ENCODE data around the gene NEK1.

NEK1 gene, protein sequence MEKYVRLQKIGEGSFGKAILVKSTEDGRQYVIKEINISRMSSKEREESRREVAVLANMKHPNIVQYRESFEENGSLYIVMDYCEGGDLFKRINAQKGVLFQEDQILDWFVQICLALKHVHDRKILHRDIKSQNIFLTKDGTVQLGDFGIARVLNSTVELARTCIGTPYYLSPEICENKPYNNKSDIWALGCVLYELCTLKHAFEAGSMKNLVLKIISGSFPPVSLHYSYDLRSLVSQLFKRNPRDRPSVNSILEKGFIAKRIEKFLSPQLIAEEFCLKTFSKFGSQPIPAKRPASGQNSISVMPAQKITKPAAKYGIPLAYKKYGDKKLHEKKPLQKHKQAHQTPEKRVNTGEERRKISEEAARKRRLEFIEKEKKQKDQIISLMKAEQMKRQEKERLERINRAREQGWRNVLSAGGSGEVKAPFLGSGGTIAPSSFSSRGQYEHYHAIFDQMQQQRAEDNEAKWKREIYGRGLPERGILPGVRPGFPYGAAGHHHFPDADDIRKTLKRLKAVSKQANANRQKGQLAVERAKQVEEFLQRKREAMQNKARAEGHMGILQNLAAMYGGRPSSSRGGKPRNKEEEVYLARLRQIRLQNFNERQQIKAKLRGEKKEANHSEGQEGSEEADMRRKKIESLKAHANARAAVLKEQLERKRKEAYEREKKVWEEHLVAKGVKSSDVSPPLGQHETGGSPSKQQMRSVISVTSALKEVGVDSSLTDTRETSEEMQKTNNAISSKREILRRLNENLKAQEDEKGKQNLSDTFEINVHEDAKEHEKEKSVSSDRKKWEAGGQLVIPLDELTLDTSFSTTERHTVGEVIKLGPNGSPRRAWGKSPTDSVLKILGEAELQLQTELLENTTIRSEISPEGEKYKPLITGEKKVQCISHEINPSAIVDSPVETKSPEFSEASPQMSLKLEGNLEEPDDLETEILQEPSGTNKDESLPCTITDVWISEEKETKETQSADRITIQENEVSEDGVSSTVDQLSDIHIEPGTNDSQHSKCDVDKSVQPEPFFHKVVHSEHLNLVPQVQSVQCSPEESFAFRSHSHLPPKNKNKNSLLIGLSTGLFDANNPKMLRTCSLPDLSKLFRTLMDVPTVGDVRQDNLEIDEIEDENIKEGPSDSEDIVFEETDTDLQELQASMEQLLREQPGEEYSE (N-terminal part only)

DNA sequence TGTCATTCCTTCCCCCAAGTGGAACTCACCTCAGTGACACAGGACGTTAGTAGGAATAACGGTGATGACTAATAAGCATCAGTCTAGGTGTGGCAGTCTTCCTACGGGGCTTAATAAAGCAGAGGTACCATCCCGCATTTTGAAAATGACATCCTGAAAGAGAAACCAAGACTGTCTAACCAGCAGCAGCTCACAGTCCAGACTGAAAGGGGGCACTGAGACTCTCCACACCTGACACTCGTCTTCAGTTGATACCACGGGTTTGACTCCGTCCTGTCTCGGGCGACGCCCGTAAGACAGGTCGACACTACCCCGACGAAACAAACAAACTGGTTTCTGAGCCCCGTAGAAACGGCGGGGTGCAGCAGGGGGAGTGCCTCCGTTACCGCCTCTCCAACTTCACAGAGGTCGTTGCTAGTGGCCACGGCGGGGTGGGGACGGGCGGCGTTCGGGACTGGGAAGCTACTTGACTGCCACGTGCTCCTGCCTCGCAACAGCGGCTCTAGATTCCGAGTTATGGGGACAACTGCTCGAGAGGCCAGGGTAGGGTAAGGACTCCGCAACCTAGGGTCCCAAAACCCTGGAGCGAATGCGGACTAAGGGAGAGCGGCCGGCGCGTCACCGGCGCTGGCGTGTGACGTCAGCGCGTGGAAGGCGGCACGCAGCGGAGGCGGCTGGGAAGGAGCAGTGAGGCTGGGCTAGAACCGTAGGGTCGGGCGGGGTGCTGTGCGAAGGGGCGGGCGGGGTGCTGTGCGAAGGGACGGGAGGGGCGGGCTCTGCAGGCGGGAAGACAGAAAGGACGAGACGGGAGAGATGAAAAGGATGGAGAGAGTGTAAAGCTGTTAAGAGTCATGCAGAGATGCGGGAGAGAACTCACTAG, at the start of gene NEK1:
NEK1 (minus strand) TSS at position 593 of the 880 bp plus-strand sequence. CDS start 9,953 bp downstream, outside the sequence.
- DNase-seq (ENCODE audit: low spot score) = peak; percentile 91
- TF ChIP-seq, protein P1, sequence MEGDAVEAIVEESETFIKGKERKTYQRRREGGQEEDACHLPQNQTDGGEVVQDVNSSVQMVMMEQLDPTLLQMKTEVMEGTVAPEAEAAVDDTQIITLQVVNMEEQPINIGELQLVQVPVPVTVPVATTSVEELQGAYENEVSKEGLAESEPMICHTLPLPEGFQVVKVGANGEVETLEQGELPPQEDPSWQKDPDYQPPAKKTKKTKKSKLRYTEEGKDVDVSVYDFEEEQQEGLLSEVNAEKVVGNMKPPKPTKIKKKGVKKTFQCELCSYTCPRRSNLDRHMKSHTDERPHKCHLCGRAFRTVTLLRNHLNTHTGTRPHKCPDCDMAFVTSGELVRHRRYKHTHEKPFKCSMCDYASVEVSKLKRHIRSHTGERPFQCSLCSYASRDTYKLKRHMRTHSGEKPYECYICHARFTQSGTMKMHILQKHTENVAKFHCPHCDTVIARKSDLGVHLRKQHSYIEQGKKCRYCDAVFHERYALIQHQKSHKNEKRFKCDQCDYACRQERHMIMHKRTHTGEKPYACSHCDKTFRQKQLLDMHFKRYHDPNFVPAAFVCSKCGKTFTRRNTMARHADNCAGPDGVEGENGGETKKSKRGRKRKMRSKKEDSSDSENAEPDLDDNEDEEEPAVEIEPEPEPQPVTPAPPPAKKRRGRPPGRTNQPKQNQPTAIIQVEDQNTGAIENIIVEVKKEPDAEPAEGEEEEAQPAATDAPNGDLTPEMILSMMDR (IDR thresholded peaks at IDR 0.05; ENCODE audit: borderline replicate concordance, control extremely low read depth, extremely low read depth, insufficient read depth, missing control alignments) = no peak
- in situ Hi-C loops (cut with MboI; ENCODE audit: low sequenced_read_pairs, unreplicated experiment) = loop anchor here (25.0 kb wide), 1 partner anchor 425 kb away; the partner anchor contains the start of gene MFAP3L

DNA sequence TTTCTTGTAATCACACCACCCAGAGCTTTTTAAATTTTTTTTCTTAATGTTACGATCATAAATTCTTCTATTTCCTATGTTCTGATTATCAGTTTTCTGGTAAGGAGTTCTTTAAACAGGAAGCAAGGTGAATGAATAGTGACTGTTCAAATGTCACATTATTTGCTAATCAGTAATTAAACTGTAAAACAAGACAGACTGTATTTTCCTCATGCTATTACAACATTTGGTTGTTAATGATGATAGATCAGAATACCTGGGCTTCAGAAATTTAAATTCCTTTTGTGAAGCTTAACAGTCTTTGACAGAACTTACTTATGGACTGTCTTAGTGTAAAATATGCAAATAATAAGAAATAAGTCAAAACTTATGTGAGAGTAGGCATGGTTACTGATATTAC, 49.4 kb upstream of the NEK1 start:
- DNase-seq (ENCODE audit: low spot score) = no peak
- TF ChIP-seq, protein P1 (IDR thresholded peaks at IDR 0.05; ENCODE audit: borderline replicate concordance, control extremely low read depth, extremely low read depth, insufficient read depth, missing control alignments) = no peak
- in situ Hi-C loops (cut with MboI; ENCODE audit: low sequenced_read_pairs, unreplicated experiment) = no loop called here

DNA sequence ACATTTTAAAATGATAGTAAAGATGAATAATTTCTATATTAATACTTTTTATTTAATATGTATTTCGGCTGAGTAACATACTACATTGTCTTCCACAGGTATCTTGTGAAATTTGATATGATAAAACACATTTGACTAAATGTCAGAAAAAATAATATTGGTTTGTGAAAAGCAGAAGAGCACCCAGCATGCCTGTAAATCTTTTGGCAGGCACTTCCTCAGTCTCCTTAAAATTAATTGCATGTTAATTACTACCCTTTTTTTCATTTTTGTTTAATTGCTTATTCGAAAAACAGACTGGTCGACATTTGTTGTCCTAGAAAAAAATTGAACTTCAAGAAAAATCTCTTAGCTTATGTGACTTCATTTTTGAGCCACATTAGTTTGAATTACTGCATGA, 48.5 kb upstream of the NEK1 start:
- TF ChIP-seq, protein P1 (IDR thresholded peaks at IDR 0.05; ENCODE audit: borderline replicate concordance, control extremely low read depth, extremely low read depth, insufficient read depth, missing control alignments) = no peak
- in situ Hi-C loops (cut with MboI; ENCODE audit: low sequenced_read_pairs, unreplicated experiment) = no loop called here
- no peak for DNase-seq (ENCODE audit: low spot score)

DNA sequence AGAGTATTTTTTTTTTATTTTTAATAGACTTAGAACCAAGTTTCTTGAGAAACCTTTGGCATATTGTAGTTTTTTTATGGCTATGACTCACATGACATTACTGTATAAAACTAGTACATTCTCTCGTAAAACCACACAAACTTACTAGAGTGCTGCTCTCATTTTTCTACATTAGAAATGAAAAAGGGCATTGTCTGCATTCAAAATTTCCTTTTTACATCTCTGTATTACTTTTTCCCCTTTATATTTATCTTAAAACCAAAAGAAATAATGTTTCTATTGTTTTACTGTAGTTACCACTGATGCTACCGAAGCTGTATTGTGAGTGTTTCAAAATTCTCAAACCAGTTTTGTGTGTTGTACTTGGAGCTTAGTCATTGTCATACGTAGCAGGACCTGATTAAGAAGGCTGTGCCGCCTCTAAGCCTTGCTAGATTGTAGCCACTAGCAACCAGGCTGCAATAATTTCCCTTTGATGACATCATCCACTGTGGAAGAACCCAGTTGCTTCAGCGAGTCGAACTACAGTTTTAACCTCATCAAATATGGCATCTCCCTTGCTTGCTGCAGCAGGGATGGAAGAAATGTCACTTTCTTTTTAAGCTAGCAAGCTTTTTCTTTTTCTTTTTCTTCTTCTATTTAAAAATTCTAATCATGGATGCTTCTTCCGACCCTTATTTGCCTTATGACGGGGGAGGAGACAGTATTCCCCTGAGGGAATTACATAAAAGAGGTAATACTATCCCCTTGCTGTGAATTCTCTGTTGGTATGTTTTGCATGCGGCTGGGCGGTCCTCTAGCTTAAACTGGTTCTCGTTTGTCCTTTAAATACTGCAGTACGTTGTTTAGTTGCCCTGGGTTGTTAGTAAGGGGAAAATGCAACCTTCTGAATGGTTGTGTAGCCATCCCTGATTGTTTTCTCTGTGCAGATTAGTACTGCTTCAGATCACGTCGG, 47.6 kb upstream of the NEK1 start:
- TF ChIP-seq, protein P1 (IDR thresholded peaks at IDR 0.05; ENCODE audit: borderline replicate concordance, control extremely low read depth, extremely low read depth, insufficient read depth, missing control alignments) = no peak
- DNase-seq (ENCODE audit: low spot score) = peak; percentile 48
- in situ Hi-C loops (cut with MboI; ENCODE audit: low sequenced_read_pairs, unreplicated experiment) = no loop called here

DNA sequence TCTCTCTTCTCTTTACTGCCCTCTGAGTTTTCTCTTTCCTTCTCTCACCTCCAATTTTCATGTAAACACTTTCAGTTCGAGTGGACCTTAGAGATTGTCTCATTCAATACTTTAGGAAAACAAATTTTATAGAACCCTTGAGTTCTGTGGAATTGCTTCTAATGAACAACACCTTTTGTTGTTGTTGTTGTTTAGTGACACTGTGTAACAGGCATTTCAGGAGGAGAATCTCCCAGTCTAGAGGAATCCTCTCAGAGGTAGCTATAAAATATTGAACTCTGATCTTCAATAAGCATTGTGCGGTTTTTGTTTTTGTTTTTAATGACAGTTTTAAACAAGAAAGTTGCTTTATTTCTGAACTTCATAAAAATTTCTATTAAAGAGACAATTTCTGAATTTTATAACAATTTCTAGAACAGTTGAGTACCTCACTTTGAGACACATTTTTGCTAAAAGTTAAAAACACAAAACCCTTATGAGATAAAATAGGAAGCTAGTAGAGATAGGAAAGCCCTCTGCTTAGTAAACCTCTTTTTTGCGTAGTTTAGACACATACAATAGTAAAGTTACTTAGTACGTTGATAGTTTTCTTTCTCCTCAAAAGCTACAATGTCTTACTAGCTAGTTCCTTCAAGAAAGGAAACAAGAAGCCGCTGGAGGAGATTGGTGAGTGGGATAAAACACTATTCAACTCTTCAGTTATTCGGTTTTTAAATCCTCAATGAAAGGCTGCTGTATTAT, 46.8 kb upstream of the NEK1 start:
- no peak for DNase-seq (ENCODE audit: low spot score)
- in situ Hi-C loops (cut with MboI; ENCODE audit: low sequenced_read_pairs, unreplicated experiment) = no loop called here
- TF ChIP-seq, protein P1 (IDR thresholded peaks at IDR 0.05; ENCODE audit: borderline replicate concordance, control extremely low read depth, extremely low read depth, insufficient read depth, missing control alignments) = no peak

All from GM13976 (cell line).